ENCODE results near the gene SPON1. TPM values are rescaled to one million over a fixed set of nuclear protein-coding genes. Genes with fewer than 3 reads are reported as not detected.
A peak's percentile ranks its signal among the peaks of the same experiment; 100 is the strongest.
"Not testable (repeated sequence)": the region's sequence is repeated elsewhere in the genome, so short reads cannot be mapped to it uniquely, and the experiment has no call there.

Gene SPON1
- total RNA-seq, 1 donor from 2014 or later, result 0.68 TPM

DNA sequence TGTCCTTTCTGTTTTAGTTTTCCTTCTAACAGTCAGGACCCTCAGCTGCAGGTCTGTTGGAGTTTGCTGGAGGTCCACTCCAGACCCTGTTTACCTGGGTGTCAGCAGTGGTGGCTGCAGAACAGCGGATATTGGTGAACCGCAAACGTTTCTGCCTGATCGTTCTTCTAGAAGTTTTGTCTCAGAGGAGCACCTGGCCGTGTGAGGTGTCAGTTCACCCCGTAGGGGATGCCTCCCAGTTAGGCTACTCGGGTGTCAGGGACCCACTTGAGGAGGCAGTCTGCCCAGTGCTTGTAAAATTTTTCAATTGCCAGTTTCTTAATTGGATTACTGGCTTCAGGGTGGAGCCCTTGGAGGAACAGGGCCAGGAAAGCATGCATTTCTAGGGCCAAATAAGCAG lies 211.2 kb downstream of the SPON1 start:
- ATAC-seq; DNase-seq (ENCODE audit: low spot score): not testable (repeated sequence)

- ATAC-seq (peak; percentile 68), DNase-seq (ENCODE audit: low spot score) (no peak)
These were observed 216.7 kb downstream of the SPON1 start for GRCh38 chr11:14179116-14179820.

DNA sequence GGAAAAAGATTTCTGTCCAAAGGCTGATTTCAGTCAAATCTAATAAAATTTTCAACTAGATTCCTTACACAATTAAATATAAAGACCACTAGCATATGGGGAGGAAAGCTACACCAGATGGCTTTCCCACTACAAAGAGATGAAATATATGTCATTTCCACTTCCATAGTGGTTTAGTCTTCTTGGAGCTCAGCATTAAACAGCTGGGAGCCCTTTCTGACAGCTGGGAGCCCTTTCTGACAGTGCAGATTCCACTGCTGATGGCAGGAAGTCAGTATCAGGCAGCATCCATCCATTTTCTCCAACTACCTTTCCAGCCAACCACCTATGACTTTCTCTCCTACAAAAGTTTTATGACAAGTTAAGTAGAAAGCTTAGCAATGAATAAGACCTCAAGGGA lies 218.6 kb downstream of the SPON1 start:
- no peak for ATAC-seq
- DNase-seq (ENCODE audit: low spot score), result no peak

- ATAC-seq (no peak), DNase-seq (ENCODE audit: low spot score) (no peak)
These were observed 220.4 kb downstream of the SPON1 start for GRCh38 chr11:14182833-14183364.

GRCh38 chr11:14184028-14184940 lies 221.8 kb downstream of the SPON1 start:
- ATAC-seq (no peak), DNase-seq (ENCODE audit: low spot score) (no peak)

GRCh38 chr11:14185461-14185860 lies 222.9 kb downstream of the SPON1 start:
- ATAC-seq, result peak; percentile 61
- DNase-seq (ENCODE audit: low spot score), result no peak

DNA sequence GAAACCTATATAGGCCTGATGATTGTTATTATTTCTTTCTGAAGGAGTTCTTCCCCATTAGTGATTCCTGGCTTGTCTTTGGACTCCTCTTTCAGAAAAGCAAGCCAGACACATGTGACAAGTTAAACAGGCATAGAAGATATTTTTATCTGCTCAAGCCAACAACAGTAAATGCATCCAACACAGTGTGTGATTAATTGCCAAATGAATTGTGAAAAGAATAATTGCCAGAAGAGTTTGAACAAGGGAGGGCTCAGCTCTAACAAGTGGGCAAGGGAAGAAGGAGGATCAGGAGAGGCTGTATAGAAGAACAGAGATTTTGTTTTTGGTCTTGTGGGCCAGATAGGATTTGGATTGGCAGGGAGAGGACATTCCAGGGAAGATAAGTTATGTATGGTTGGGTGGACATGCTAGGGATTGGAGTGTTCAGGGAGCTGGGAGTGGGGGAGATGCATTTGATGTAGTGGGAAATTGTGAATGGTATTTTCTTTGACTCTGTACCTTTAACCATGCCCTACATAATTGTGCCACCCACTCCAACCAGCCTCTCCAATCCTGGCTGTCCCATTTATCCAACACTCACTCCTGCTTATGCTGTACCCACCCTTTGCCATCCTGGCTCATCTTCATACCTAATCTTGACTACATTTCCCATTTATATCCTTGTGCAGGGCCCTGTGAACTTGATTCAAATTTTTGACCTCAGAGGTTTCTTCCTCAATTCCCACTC lies 223.7 kb downstream of the SPON1 start:
- ATAC-seq, result no peak
- no peak for DNase-seq (ENCODE audit: low spot score)

DNA sequence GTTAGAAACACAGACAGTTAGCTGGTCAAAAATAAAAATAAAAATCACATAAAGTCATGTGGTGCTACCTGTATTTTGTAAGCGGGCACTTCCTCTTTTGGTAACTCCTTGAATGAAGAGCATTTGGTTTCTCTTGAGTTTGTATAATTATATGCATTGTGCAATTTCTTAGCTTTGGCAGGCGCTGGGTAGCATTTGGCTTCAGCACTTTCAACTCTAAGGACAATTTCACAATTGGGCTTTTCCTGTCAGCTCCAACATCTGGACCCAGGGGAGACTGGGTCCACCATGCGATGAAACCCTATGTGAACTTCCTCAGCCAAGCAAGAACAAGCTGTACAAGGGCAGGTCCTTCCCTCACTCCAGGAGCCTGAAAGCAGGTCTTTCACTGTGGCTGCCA lies 227.4 kb downstream of the SPON1 start:
- peak; percentile 68 for DNase-seq (ENCODE audit: low spot score)

GRCh38 chr11:14190992-14191778 lies 228.7 kb downstream of the SPON1 start:
- DNase-seq (ENCODE audit: low spot score), result no peak
- ATAC-seq, result no peak

More for the DNA sequence above, 227.4 kb downstream of the SPON1 start:
- peak; percentile 93 for ATAC-seq

- no peak for ATAC-seq
- no peak for DNase-seq (ENCODE audit: low spot score)
These were observed 231.1 kb downstream of the SPON1 start for GRCh38 chr11:14193644-14194043.

- ATAC-seq (peak; percentile 87), DNase-seq (ENCODE audit: low spot score) (no peak)
These were observed 240.0 kb downstream of the SPON1 start for GRCh38 chr11:14202251-14203196.

DNA sequence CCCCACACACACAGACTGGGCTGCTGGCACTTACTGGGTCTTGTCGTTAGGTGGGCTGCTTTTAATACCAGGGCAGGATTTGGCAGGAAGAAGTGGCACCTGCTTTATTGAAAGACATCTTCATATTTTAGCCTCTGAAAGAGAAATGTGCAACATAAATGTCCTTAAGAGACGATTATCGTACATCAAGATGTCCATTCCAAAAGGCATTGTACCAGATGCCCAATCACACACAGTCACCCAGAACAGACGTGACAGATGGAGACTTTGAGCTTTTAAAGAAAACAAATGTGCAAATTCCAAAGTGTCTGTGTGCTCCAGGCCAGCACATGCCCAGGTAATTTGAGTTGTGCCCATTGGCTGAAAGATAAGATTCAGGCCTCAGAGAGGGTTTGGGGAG lies 240.8 kb downstream of the SPON1 start:
- DNase-seq (ENCODE audit: low spot score) (peak; percentile 61), ATAC-seq (peak; percentile 76)

GRCh38 chr11:14212986-14213385 lies 250.5 kb downstream of the SPON1 start:
- ATAC-seq, result no peak
- DNase-seq (ENCODE audit: low spot score), result no peak

DNA sequence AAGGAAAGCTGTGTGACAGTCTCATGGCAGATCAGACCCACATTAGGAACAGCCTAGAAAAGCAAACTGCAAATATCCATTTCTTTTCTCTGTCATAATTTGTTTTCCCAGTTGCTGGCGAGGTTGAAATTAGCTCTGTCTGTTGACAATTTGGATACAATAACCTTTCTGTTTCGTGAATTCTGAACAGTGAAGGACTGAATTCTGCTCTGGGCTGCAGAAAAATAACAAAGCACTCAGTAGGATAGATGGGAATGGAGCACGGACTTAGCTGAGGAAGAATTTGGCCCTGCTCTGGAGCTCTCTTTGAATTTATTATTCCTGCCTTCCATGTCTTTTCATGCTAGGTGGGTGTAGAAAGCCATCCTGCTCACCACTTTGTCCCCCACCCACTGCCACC lies 256.2 kb downstream of the SPON1 start:
- DNase-seq (ENCODE audit: low spot score) (no peak), ATAC-seq (no peak)

GRCh38 chr11:14223636-14224288 lies 261.2 kb downstream of the SPON1 start:
- ATAC-seq (no peak), DNase-seq (ENCODE audit: low spot score) (no peak)

GRCh38 chr11:14224395-14224794 lies 261.9 kb downstream of the SPON1 start:
- DNase-seq (ENCODE audit: low spot score) (no peak), ATAC-seq (no peak)

DNA sequence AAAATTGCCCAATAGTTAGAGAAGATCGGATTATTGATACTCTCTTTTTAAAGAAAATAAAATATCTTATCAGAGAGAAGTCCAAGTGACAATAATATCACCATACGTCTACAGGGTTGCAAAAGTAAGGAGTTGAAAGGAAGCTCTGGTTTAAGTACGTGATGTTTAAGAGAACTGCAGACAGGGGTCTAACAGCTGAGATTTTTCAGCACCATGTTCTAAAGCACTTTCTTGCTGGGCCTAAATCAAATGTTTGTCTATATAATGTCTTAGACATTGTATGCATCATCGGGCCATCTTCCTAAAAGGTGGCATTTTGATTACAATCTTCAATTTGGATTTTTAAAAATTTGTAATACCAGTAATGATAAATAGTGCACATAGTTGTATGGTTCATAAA lies 263.1 kb downstream of the SPON1 start:
- ATAC-seq, result no peak
- no peak for DNase-seq (ENCODE audit: low spot score)

DNA sequence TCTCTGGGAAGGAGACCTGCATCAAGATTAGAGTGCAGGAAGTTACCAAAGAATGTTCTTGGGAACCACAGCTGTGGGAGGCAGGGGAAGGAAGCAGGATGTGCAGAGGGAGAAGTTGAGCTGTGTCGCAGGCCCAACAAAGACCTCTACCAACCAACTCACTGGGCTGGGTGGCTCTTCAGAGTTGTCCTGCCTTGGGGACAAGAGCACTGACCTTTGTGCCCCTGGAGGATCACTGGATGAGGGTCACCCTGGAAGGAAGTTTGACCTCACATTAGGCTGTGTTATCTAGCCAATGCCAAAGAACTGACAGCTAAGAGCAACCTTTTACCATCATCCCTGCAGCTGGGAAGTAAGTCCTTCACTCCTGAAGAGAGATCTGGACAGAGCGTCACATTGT lies 265.8 kb downstream of the SPON1 start:
- DNase-seq (ENCODE audit: low spot score), result no peak
- no peak for ATAC-seq

- ATAC-seq, result no peak
- no peak for DNase-seq (ENCODE audit: low spot score)
These were observed 266.9 kb downstream of the SPON1 start for GRCh38 chr11:14229472-14229871.

Data from left lobe of liver (tissue), 2 donors.